DND-41 (cell line): ENCODE measurements around the gene DCTD.

Experiments used
- ATAC-seq: fragments of 200-7000 bp; cut with Tn5 transposase; 3 replicates; pipeline ENCODE4 v1.9.1; 2021; ENCODE audit warnings: low read depth; ENCODE audit not compliant: insufficient read depth
- DNase-seq: peaks from one replicate; pipeline ENCODE4 v3.0.0-alpha.2; 2020
- H2AFZ ChIP-seq: 2 replicates; pipeline ENCODE4 v1.6.0; 2012; ENCODE audit warnings: low read depth, low read length
- H3K27ac ChIP-seq: 2 replicates; pipeline ENCODE4 v1.5.1; 2012; ENCODE audit warnings: low read length, inconsistent platforms
- H3K27me3 ChIP-seq: fragments of 200-600 bp; sonication (generic); 2 replicates; pipeline ENCODE4 v1.6.0; 2012; ENCODE audit warnings: low read length, mild to moderate bottlenecking, inconsistent platforms; ENCODE audit not compliant: insufficient read depth, poor library complexity
- H3K36me3 ChIP-seq: 2 replicates; pipeline ENCODE4 v1.5.1; 2012; ENCODE audit warnings: low read length, inconsistent platforms; ENCODE audit not compliant: insufficient read depth
- H3K4me1 ChIP-seq: 2 replicates; pipeline ENCODE4 v1.5.1; 2012; ENCODE audit warnings: mild to moderate bottlenecking, low read length; ENCODE audit not compliant: insufficient read depth
- H3K4me2 ChIP-seq: 2 replicates; pipeline ENCODE4 v1.6.0; 2012; ENCODE audit warnings: mild to moderate bottlenecking, moderate library complexity, low read length, inconsistent platforms; ENCODE audit not compliant: insufficient read depth
- H3K4me3 ChIP-seq, 2 experiments: fragments of 200-600 bp in 1 of 2; shearing (Covaris generic) in 1 of 2; 2 replicates each; pipeline ENCODE4 v1.5.1; 2012 to 2016; ENCODE audit warnings: inconsistent platforms in 2 of 2, low read length in 2 of 2, mild to moderate bottlenecking in 2 of 2, low read depth in 1 of 2, moderate library complexity in 1 of 2
- H3K79me2 ChIP-seq: 2 replicates; pipeline ENCODE4 v1.6.0; 2012; ENCODE audit warnings: low read length, inconsistent platforms; ENCODE audit not compliant: insufficient read depth
- H3K9ac ChIP-seq: 2 replicates; pipeline ENCODE4 v1.6.0; 2012; ENCODE audit warnings: low read depth, mild to moderate bottlenecking, inconsistent platforms, low read length, moderate library complexity
- H3K9me3 ChIP-seq: 2 replicates; pipeline ENCODE4 v1.5.1; 2012; ENCODE audit warnings: low read length, moderate library complexity, mild to moderate bottlenecking, inconsistent platforms; ENCODE audit not compliant: insufficient read depth, severe bottlenecking
- H4K20me1 ChIP-seq: 2 replicates; pipeline ENCODE4 v1.6.0; 2012; ENCODE audit warnings: low read length; ENCODE audit not compliant: insufficient read depth
- CTCF ChIP-seq: IDR thresholded peaks from 2 replicates; pipeline ENCODE4 v1.5.1; 2012; ENCODE audit warnings: borderline replicate concordance, low read length, moderate library complexity, mild to moderate bottlenecking; ENCODE audit not compliant: poor library complexity, severe bottlenecking; ENCODE audit errors: extremely low read depth
- EZH2 ChIP-seq: IDR thresholded peaks from 3 replicates; pipeline ENCODE4 v1.6.1; 2012; ENCODE audit warnings: borderline replicate concordance, low read depth, mild to moderate bottlenecking, moderate library complexity, low read length, inconsistent platforms; ENCODE audit not compliant: severe bottlenecking

The DCTD gene

GRCh38 chr4:182885022-182885737, 32.0 kb downstream of the DCTD start:
- Histone ChIP-seq H3K4me3 (no peak overlapping the region), H3K4me1 (no peaks in the 10 kb centered on the region), H3K27me3 (no peaks in the 10 kb centered on the region), H3K4me2 (no peak overlapping the region), H4K20me1 (no peaks in the 10 kb centered on the region), H2AFZ (no peak overlapping the region), H3K9ac (no peak overlapping the region), H3K9me3 (peaks cover 17% of the 10 kb centered on the region), H3K79me2 (no peaks in the 10 kb centered on the region), H3K36me3 (peaks cover 87% of the 10 kb centered on the region), H3K27ac (no peak overlapping the region)
- ATAC-seq = no peak
- DNase-seq = no peak
- TF ChIP-seq CTCF (no peak), EZH2 (no peak)

GRCh38 chr4:182884040-182884439, 33.1 kb downstream of the DCTD start:
- Histone ChIP-seq H3K9ac (no peak overlapping the region), H2AFZ (no peak overlapping the region), H3K27me3 (no peaks in the 10 kb centered on the region), H3K4me2 (no peak overlapping the region), H4K20me1 (no peaks in the 10 kb centered on the region), H3K4me1 (no peaks in the 10 kb centered on the region), H3K27ac (no peak overlapping the region), H3K36me3 (peaks cover 79% of the 10 kb centered on the region), H3K79me2 (no peaks in the 10 kb centered on the region), H3K9me3 (peaks cover 17% of the 10 kb centered on the region), H3K4me3 (no peak overlapping the region)
- no peak for DNase-seq
- TF ChIP-seq CTCF = no peak
- no peak for TF ChIP-seq EZH2
- ATAC-seq = no peak

- H3K79me2 ChIP-seq = no peaks in the 10 kb centered on the region
- DNase-seq (no peak), ATAC-seq (no peak)
- H3K36me3 ChIP-seq = peaks cover 72% of the 10 kb centered on the region
- H3K4me2 ChIP-seq = no peak overlapping the region
- no peak overlapping the region for H2AFZ ChIP-seq
- no peaks in the 10 kb centered on the region for H4K20me1 ChIP-seq
- H3K9me3 ChIP-seq = peaks cover 17% of the 10 kb centered on the region
- no peak overlapping the region for H3K27ac ChIP-seq
- H3K4me1 ChIP-seq = no peaks in the 10 kb centered on the region
- no peak overlapping the region for H3K4me3 ChIP-seq
- no peak for TF ChIP-seq CTCF
- no peak for TF ChIP-seq EZH2
- no peaks in the 10 kb centered on the region for H3K27me3 ChIP-seq
- H3K9ac ChIP-seq = no peak overlapping the region
Measured at GRCh38 chr4:182883351-182883750, 33.8 kb downstream of the DCTD start.

- H3K4me1 ChIP-seq = no peaks in the 10 kb centered on the region
- peaks cover 17% of the 10 kb centered on the region for H3K9me3 ChIP-seq
- H3K9ac ChIP-seq = no peak overlapping the region
- H3K79me2 ChIP-seq = no peaks in the 10 kb centered on the region
- H3K4me3 ChIP-seq = no peak overlapping the region
- TF ChIP-seq CTCF = no peak
- no peak for TF ChIP-seq EZH2
- H3K36me3 ChIP-seq = peaks cover 60% of the 10 kb centered on the region
- H3K27ac ChIP-seq = no peak overlapping the region
- no peaks in the 10 kb centered on the region for H4K20me1 ChIP-seq
- H3K27me3 ChIP-seq = no peaks in the 10 kb centered on the region
- ATAC-seq = no peak
- H2AFZ ChIP-seq = no peak overlapping the region
- no peak overlapping the region for H3K4me2 ChIP-seq
- DNase-seq = no peak
Measured at GRCh38 chr4:182881914-182882313, 35.3 kb downstream of the DCTD start.
